GM12878 (cell line): ENCODE measurements around the gene PRDM15. TPM values are rescaled to one million over a fixed set of nuclear protein-coding genes. Genes with fewer than 3 reads are reported as not detected.

ENCODE experiments used
- ATAC-seq: fragments of 200-7000 bp; cut with Tn5 transposase; 3 replicates; pipeline ENCODE4 v1.9.1; 2020; ENCODE audit warnings: mild to moderate bottlenecking, moderate library complexity
- BruUV-seq: library from RNA; stranded (reverse); fragments of 400-500 nt; replicated peaks from 2 replicates; lab custom pipeline; 2021; lab: Mats Ljungman, UMichigan
- CTCF ChIA-PET: fragments of 300-600 bp; sonication (Branson Sonifier 250); formaldehyde crosslinking; extraction: SDS; loops from one replicate; lab custom pipeline; 2021; ENCODE audit warnings: inconsistent platforms; lab: Yijun Ruan, JAX
- POLR2A ChIA-PET: fragments of 350-600 bp; formaldehyde crosslinking; extraction: SDS; loops from one replicate; lab custom pipeline; 2021; ENCODE audit warnings: inconsistent platforms; lab: Charles Lee
- RAD21 ChIA-PET: fragments of 300-600 bp; sonication (Branson Sonifier 250); formaldehyde crosslinking; loops from one replicate; lab custom pipeline; 2023; ENCODE audit warnings: antibody characterized with exemption; ENCODE audit not compliant: unreplicated experiment; lab: Charles Lee
- SMC1A ChIA-PET: fragments of 300-600 bp; sonication (Branson Sonifier 250); formaldehyde crosslinking; loops from one replicate; lab custom pipeline; 2023; ENCODE audit not compliant: unreplicated experiment, uncharacterized antibody; lab: Charles Lee
- DNase-seq: peaks from one replicate; pipeline ENCODE4 v3.0.0-alpha.2; 2011; ENCODE audit warnings: low read depth, low spot score
- FAIRE-seq: peaks from 3 replicates; lab custom pipeline; 2011; peaks lifted over from hg19 to GRCh38; lab: Jason Lieb, UNC
- H2AFZ ChIP-seq: 2 replicates; pipeline ENCODE4 v1.6.0; 2011; ENCODE audit warnings: low read depth, low read length, control low read depth; ENCODE audit not compliant: control insufficient read depth
- H3K27ac ChIP-seq: 2 replicates; pipeline ENCODE4 v1.5.1; 2011; ENCODE audit warnings: control low read depth; ENCODE audit not compliant: control insufficient read depth, insufficient read depth
- H3K27me3 ChIP-seq, 2 experiments: replicated peaks in 1 of 2; 2 replicates each; pipeline versions ENCODE4 v1.6.0 to v1.6.1; 2011; ENCODE audit warnings: low read length in 1 of 2; ENCODE audit not compliant: control insufficient read depth in 2 of 2, insufficient read depth in 2 of 2
- H3K36me3 ChIP-seq, 2 experiments: 2 replicates each; pipeline ENCODE4 v1.5.1; 2011; ENCODE audit warnings: low read length in 1 of 2; ENCODE audit not compliant: control insufficient read depth in 2 of 2, insufficient read depth in 2 of 2
- H3K4me1 ChIP-seq: 2 replicates; pipeline ENCODE4 v1.6.1; 2011; ENCODE audit warnings: mild to moderate bottlenecking, low read length, moderate library complexity, mixed read lengths; ENCODE audit not compliant: control insufficient read depth, insufficient read depth
- H3K4me2 ChIP-seq: 2 replicates; pipeline ENCODE4 v1.6.0; 2011; ENCODE audit warnings: control low read depth; ENCODE audit not compliant: control insufficient read depth, insufficient read depth
- H3K4me3 ChIP-seq: fragments of 200-600 bp; sonication (generic); 2 replicates; pipeline ENCODE4 v1.5.1; 2016
- H3K79me2 ChIP-seq: 2 replicates; pipeline ENCODE4 v1.6.0; 2011; ENCODE audit warnings: low read length; ENCODE audit not compliant: control insufficient read depth, insufficient read depth
- H3K9ac ChIP-seq: 2 replicates; pipeline ENCODE4 v1.8.0; 2011; ENCODE audit warnings: low read length, control low read depth, mixed read lengths; ENCODE audit not compliant: control insufficient read depth, insufficient read depth
- H3K9me3 ChIP-seq: replicated peaks from 3 replicates; pipeline ENCODE4 v1.5.1; 2011; ENCODE audit warnings: mild to moderate bottlenecking, low read length; ENCODE audit not compliant: control insufficient read depth, insufficient read depth
- H4K20me1 ChIP-seq: 2 replicates; pipeline ENCODE4 v1.6.0; 2011; ENCODE audit not compliant: control insufficient read depth, insufficient read depth
- CBFB ChIP-seq: IDR thresholded peaks from 2 replicates; pipeline ENCODE4 v1.6.1; 2016; ENCODE audit warnings: antibody characterized with exemption, low read depth
- CHD2 ChIP-seq: IDR thresholded peaks from 2 replicates; pipeline ENCODE4 v1.6.1; 2011; ENCODE audit warnings: low read depth, low read length, improper control_type of control experiment, borderline replicate concordance
- JUNB ChIP-seq: IDR thresholded peaks from 2 replicates; pipeline ENCODE4 v1.6.1; 2016; ENCODE audit warnings: antibody characterized with exemption, mild to moderate bottlenecking
- POU2F2 ChIP-seq: IDR thresholded peaks from 3 replicates; pipeline ENCODE4 v1.6.1; 2011; ENCODE audit warnings: low read depth, mild to moderate bottlenecking, low read length, borderline replicate concordance
- STAT3 ChIP-seq: IDR thresholded peaks from 2 replicates; pipeline ENCODE4 v1.6.1; 2011; ENCODE audit warnings: low read depth, low read length, improper control_type of control experiment
- WRNIP1 ChIP-seq: IDR thresholded peaks from 2 replicates; pipeline ENCODE4 v1.6.1; 2011; ENCODE audit warnings: low read depth, low read length, improper control_type of control experiment, borderline replicate concordance
- ZBTB11 ChIP-seq: fragments of 450-650 bp; formaldehyde crosslinking; IDR thresholded peaks from 2 replicates; pipeline ENCODE4 v1.5.0; 2022; ENCODE audit warnings: mild to moderate bottlenecking, missing genetic modification characterization
- WGBS: methylation state at CpG from one replicate; pipeline ENCODE4 v1.1.6; 2016; ENCODE audit warnings: low lambda C conversion rate; ENCODE audit not compliant: insufficient replicate concordance, insufficient coverage; ENCODE audit errors: missing lambda C conversion rate; 5-methylcytosine and 5-hydroxymethylcytosine counted together
- in situ Hi-C: fragments of 300-500 bp; cut with MboI; formaldehyde crosslinking; loops from 9 replicates; pipeline ENCODE4 v1.14.3; 2018; ENCODE audit warnings: mixed read lengths
- intact Hi-C: fragments of 100-400 bp; cut with micrococcal nuclease; formaldehyde crosslinking; loops from one replicate; pipeline ENCODE4 v1.14.2; 2022; ENCODE audit not compliant: unreplicated experiment
- polyA plus RNA-seq, 11 experiments: library from polyadenylated mRNA; depleted of rRNA in 4 of 11; unstranded in 6 of 11; stranded (reverse) in 5 of 11; fragments of >200 nt; fragmentation: Nextera tagmentation in 4 of 11; fragmentation: Illumina TruSeq in 1 of 11; extraction: Ambion mirVana in 4 of 11; extraction: Trizol in 1 of 11; gene quantifications; 1 replicate in 1 of 11; 2 replicates in 10 of 11; pipeline versions ENCODE4 v1.2.1 to v1.2.3, GENCODE V29; 2011 to 2016; ENCODE audit warnings: inconsistent platforms in 2 of 11, missing spikeins in 2 of 11, low read depth in 1 of 11
- total RNA-seq, 4 experiments: library from RNA; depleted of rRNA in 3 of 4; stranded (reverse); fragments of >200 nt in 3 of 4; fragmentation: Illumina TruSeq in 1 of 4; extraction: Trizol in 1 of 4; gene quantifications; 2 replicates each; pipeline versions ENCODE4 v1.2.1 to v1.2.3, GENCODE V29; 2013 to 2021
- TF ChIP-seq, protein P1 (sequence below): IDR thresholded peaks from 2 replicates; pipeline ENCODE4 v1.6.1; 2012; ENCODE audit warnings: mild to moderate bottlenecking, low read depth, low read length

Gene PRDM15
- total and polyA plus RNA-seq, 10 of the 15 experiments (the other 5 are each of a cell fraction or from before 2014, with no cell fraction given), result 2.2 to 16.0 (median 8.6) TPM

DNA sequence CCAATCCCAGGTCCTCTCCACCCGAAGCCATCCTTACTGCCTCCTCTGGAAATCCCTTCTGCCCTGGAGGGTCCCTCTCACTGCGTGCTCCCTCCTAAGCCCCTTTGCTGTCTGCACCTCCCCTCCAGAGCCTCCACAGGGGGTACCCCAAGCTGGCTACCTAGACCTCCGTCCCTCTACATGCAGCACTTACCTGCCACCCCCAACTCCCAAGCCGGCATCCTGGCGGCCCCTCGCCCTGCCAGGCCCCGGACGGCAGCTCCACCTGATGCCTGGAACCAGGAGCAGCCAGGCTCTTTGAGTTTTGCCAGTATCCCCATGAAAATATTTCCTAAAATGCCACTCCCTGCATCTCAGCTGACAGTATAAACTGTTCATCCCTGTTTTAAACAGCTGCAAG lies 4.1 kb downstream of the PRDM15 start:
- Histone ChIP-seq H3K27me3 (no peaks in the 10 kb centered on the region), H4K20me1 (no peaks in the 10 kb centered on the region), H3K4me3 (no peak overlapping the region), H3K9ac (no peak overlapping the region), H3K4me1 (peaks cover 27% of the 10 kb centered on the region), H3K36me3 (no peaks in the 10 kb centered on the region; a peak in 1 of 4 replicates), H3K9me3 (no peaks in the 10 kb centered on the region), H3K79me2 (peaks cover 49% of the 10 kb centered on the region), H2AFZ (no peak overlapping the region), H3K4me2 (no peak overlapping the region), H3K27ac (no peak overlapping the region)
- ChIA-PET CTCF (interaction anchor here (0.8 to 1.8 kb wide), 3 partner anchors 12 to 242 kb away, joined by 3 to 10 read pairs (median 4); no protein-coding TSS in a partner anchor), SMC1A (interaction anchor here (1.2 to 1.6 kb wide), 5 partner anchors 10 to 130 kb away, joined by 3 to 5 read pairs (median 3); no protein-coding TSS in a partner anchor), POLR2A (interaction anchor here (0.8 kb wide), 1 partner anchor 50 kb away, joined by 3 read pairs; no protein-coding TSS in a partner anchor), RAD21 (interaction anchor here (1.0 kb wide), 1 partner anchor 137 kb away, joined by 3 read pairs; no protein-coding TSS in a partner anchor)
- TF ChIP-seq ZBTB11 (CRISPR knock-in tag) (no peak), STAT3 (no peak), WRNIP1 (no peak), POU2F2 (no peak), CBFB (no peak), CHD2 (no peak), JUNB (no peak)
- TF ChIP-seq, protein P1, sequence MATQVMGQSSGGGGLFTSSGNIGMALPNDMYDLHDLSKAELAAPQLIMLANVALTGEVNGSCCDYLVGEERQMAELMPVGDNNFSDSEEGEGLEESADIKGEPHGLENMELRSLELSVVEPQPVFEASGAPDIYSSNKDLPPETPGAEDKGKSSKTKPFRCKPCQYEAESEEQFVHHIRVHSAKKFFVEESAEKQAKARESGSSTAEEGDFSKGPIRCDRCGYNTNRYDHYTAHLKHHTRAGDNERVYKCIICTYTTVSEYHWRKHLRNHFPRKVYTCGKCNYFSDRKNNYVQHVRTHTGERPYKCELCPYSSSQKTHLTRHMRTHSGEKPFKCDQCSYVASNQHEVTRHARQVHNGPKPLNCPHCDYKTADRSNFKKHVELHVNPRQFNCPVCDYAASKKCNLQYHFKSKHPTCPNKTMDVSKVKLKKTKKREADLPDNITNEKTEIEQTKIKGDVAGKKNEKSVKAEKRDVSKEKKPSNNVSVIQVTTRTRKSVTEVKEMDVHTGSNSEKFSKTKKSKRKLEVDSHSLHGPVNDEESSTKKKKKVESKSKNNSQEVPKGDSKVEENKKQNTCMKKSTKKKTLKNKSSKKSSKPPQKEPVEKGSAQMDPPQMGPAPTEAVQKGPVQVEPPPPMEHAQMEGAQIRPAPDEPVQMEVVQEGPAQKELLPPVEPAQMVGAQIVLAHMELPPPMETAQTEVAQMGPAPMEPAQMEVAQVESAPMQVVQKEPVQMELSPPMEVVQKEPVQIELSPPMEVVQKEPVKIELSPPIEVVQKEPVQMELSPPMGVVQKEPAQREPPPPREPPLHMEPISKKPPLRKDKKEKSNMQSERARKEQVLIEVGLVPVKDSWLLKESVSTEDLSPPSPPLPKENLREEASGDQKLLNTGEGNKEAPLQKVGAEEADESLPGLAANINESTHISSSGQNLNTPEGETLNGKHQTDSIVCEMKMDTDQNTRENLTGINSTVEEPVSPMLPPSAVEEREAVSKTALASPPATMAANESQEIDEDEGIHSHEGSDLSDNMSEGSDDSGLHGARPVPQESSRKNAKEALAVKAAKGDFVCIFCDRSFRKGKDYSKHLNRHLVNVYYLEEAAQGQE, result no peak
- intact Hi-C loops, result loop anchor here (5.0 kb wide), 1 partner anchor 132 kb away; no protein-coding TSS in a partner anchor
- WGBS, result 98% methylated on average over 8 of the region's 8 CpGs
- no TSS peak for BruUV-seq
- no peak for FAIRE-seq
- DNase-seq, result no peak
- in situ Hi-C loops, result no loop called here
- ATAC-seq, result no peak
